Epithelial cell of proximal tubule (primary cell): ENCODE data around the gene MAN2B2. TPM values are rescaled to one million over a fixed set of nuclear protein-coding genes. Genes with fewer than 3 reads are reported as not detected.

Source experiments
- DNase-seq: peaks from one replicate; pipeline ENCODE4 v3.0.0-alpha.2; 2011; ENCODE audit warnings: low read depth
- H3K4me3 ChIP-seq: 2 replicates; pipeline ENCODE4 v1.5.1; 2011; ENCODE audit warnings: low read depth, mild to moderate bottlenecking, low read length
- CTCF ChIP-seq: conservative IDR thresholded peaks from 2 replicates; pipeline ENCODE4 v1.5.1; 2012; ENCODE audit warnings: low read depth, mild to moderate bottlenecking, low read length
- total RNA-seq: library from RNA; depleted of rRNA; stranded (reverse); fragments of >200 nt; gene quantifications from 2 replicates; pipeline ENCODE4 v1.2.3, GENCODE V29; 2015

Gene MAN2B2
- total RNA-seq, 1 donor from 2014 or later, result 20.6 TPM

DNA sequence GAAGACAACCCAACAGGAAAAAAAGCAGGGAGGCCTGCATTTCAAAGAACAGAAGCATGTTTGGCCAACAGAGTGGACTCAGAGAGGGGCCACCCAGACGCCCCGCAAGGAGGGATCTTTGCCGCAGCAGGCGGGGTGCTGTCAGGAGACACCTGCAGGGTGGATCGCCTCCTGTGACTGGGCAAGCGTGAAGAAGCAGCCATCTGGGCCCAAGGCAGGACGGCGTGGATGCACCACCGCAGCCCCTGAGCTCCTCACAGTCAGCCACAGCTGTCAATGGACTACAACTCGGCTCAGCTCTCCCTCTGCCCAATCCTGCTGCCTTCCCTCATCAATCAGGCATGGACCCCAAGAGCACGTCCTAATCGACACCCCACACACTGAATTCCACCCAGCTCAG is 32.0 kb upstream of the MAN2B2 start:
- H3K4me3 ChIP-seq, result no peak overlapping the region
- DNase-seq, result no peak
- no peak for TF ChIP-seq CTCF

GRCh38 chr4:6546091-6546490 is 28.9 kb upstream of the MAN2B2 start:
- no peak for TF ChIP-seq CTCF
- no peak for DNase-seq
- no peak overlapping the region for H3K4me3 ChIP-seq

- peak; percentile 98 for TF ChIP-seq CTCF
- no peak for DNase-seq
- no peak overlapping the region for H3K4me3 ChIP-seq
Observed at GRCh38 chr4:6546681-6547447, 28.1 kb upstream of the MAN2B2 start.

DNA sequence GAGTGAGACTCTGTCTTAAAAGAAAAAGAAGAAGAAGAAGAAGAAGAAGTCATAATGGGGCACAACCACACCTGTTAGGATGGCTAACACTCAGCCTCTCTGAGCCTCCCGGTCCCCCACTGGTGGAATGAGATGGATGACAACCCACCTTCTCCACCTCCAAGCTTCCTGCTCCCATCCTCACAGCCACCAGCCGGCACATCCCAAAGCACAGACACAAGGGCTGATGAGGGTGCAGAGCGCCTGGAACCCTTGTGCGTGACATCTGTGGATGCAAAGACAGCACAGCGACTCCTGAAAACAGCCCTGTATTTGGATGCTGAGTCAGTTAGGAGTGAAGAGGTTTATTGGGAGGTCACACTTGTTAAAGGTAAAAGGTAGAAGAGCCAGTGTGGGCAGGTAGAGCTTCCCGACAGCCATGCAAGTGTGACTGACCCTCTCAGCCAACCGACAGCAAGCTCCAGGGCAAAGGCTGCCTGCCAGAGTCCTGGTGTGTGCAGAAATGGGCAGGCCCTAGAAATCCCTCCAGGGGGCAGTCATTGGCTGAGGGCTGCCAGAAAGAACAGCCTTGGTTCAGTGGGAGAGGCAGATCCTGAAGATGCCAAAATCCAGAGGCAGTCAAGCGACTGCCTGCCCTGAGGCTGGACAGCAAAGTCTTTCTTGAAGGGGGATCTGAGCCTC is 26.6 kb upstream of the MAN2B2 start:
- H3K4me3 ChIP-seq, result no peak overlapping the region
- no peak for DNase-seq
- peak; percentile 52 for TF ChIP-seq CTCF

- no peak for TF ChIP-seq CTCF
- no peak for DNase-seq
- H3K4me3 ChIP-seq, result no peak overlapping the region
Observed at GRCh38 chr4:6548882-6549230, 26.1 kb upstream of the MAN2B2 start.

DNA sequence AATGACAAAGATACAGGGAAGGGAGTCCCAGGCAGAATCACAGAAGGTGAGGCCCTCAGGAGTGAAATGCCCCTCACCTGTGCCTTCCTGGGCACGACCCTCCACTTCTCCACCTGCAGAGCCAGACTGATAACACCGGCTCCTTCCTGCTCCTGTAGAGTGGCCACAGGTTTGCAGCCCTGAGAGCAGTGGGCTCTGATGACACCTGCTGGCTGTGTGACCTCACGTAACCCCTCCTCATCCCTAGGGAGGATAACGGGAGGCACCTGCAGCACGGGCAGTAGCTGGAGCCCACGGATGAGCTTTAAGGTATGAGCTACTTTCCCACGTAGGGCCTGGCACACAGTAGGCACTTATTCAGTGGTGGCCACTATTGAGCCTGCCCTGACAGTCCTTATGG is 25.5 kb upstream of the MAN2B2 start:
- no peak for TF ChIP-seq CTCF
- DNase-seq, result no peak
- H3K4me3 ChIP-seq, result no peak overlapping the region
